Measurements from ENCODE around the gene RBM38.

The RBM38 gene

DNA sequence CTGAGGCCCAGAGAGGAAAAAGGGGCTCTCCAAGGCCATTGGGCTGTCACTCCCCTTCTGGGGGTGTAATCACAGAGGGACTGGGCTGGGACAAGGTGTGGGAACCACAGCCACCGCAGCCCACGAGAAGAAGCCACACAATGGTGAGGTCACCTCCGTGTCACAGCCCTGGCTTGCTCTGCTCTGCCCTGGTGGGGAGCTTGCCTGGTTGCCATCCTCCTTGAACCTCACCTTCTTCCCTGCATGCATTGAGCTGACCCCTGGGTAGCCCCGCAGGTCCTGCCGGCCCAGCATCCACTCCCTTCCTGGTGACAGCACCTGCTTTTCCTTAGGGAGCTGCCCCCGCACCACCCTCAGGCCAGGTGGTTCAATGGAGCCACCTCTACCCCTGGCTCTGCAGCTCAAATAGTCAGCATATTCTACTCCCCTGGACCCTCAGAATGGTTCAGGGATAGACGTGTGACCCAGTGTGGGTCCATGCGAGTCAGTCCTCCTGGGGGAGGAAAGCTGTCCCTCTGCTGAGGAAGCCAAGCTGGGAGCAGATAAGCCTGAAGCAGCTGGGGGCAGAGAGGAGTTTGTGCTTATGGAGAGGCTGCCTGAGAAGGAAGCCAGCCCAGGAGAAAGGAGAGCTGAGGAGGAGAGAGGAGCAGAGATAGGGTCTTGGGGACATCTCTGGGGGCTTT, 21.3 kb downstream of the RBM38 start:
- no peak for TF ChIP-seq CTCF (IDR thresholded peaks at IDR 0.05)

GRCh38 chr20:57413986-57414385, 22.8 kb downstream of the RBM38 start:
- TF ChIP-seq CTCF (IDR thresholded peaks at IDR 0.05): no peak

DNA sequence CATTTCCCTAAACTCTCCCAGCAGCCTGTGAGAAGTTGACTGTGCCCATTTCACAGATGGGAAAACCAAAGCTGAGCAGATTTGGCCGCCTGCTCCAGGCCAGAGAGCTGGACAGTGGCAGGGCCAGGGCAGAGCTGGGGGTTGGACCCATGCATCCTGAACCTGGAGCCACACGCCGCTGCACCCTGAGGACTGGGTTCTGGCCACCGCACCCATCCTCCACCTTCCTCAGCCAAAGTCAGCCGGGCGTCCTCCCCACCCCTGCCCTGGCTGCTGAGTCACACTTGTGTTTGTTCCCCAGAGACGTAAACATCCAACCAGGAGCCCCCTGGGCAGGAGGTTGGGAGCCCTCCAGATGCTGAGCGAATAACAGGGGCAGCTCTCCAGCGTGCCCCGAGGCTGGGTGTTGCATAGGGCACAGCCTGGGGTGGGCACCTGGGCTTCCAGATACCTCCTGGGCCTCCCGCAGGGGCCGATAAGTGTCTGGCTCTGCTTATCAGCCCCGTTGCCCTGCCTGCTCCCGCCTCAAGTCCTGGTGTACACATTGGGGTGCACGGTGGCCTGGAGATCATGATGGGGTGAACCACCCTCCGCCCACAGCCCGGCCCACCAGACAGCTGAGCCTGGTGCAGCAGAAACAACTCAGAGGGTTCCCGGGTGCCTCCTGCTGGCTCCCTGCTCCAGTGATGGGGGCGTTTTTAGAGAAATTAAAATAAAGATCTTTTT, 23.8 kb downstream of the RBM38 start:
- TF ChIP-seq CTCF (IDR thresholded peaks at IDR 0.05): no peak

DNA sequence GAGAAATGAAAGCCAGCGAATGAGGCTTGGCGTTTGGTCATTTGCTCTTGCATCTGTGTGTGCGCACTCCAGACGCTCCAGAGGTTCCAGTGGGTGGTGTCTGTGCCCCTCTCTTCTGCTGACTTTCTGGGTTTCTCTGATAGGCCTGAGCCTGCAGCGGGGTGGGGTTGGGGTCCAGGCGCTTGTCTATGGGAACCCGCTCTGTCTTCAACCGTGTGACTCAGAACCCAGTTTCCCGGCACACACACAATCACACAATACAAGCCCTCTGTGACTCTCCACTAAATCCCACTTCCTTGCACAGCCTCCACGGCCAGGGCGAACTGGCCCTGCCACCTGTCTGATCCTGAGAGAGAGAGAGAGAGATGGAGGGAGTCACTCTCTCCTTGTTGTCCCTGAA, 24.6 kb downstream of the RBM38 start:
- no peak for TF ChIP-seq CTCF (IDR thresholded peaks at IDR 0.05)

- no peak for TF ChIP-seq CTCF (IDR thresholded peaks at IDR 0.05)
Measured at GRCh38 chr20:57416296-57417022, 25.3 kb downstream of the RBM38 start.

DNA sequence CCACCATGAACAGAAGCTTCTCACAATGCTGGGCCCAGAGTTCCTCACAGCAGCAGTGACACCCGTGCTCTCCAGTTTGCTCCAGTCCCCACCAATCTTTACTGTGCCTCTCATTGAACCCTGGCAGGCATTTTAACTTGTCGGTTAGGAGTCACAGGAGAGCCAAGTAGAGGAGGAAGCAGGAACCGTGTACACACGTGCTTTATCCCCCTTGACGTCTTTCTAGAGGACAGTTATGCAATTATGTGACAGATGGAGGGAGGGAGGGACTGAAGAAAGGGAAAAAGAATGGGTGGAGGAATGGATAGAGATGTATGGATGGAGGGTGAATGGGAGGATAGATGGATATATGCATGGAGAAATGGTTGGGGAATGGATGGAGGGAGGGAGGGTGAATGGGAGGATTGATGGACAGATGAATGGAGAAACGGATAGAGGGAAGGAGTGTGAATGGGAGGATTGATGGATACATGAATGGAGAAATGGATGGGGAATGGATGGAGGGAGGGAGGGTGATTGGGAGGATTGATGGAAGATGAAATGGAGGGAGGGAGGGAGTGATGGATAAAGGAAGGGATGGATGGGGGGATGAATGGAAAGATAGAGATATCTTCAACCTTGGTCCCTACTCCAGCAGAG, 26.0 kb downstream of the RBM38 start:
- no peak for TF ChIP-seq CTCF (IDR thresholded peaks at IDR 0.05)
